Measurements from ENCODE around the gene SNRNP200.
A peak's percentile ranks its signal among the peaks of the same experiment; 100 is the strongest.

DNA sequence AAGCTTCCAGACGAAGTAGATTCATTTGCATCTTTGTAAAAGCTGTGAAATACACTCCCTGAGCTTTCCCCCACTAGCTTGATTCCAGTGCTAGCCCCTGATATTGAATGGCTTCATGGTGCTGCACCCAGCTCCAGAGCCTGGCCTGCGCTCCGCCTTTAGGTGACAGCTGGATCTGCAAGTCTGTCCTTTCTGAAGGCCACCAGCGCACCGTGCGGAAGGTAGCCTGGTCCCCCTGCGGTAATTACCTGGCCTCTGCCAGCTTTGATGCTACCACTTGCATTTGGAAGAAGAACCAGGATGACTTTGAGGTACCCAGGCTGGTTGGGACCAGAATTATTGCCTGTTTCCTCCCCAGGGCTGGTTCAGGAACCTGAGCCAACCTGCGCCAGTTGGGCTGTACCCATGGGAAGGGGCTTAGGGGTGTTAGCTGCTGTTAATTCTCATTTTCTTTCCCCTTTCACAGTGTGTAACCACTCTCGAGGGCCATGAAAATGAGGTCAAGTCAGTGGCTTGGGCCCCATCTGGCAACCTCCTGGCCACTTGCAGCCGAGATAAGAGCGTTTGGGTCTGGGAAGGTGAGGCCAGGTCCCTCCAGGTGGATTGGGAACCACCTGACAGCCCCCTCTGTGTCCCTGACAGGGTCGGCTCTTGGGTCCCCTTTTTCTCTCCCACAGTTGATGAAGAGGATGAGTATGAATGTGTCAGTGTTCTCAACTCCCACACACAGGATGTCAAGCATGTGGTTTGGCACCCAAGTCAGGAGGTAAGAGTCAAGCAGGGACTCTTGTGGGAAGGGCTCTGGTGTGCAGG, 38.0 kb downstream of the SNRNP200 start:
- no peak for TF ChIP-seq POLR2A (IDR thresholded peaks at IDR 0.05)
- TF ChIP-seq CTCF (IDR thresholded peaks at IDR 0.05): peak in 1 of 6 experiments; percentile 46
